ENCODE results near the gene RNF186. TPM values are rescaled to one million over a fixed set of nuclear protein-coding genes. Genes with fewer than 3 reads are reported as not detected.

RNF186 gene, protein sequence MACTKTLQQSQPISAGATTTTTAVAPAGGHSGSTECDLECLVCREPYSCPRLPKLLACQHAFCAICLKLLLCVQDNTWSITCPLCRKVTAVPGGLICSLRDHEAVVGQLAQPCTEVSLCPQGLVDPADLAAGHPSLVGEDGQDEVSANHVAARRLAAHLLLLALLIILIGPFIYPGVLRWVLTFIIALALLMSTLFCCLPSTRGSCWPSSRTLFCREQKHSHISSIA
- total RNA-seq (not detected), polyA plus RNA-seq (not detected)
- long read RNA-seq, donor 1 = 0 reads
- long read RNA-seq, donor 2 = 0 reads
- long read RNA-seq, donor 3, partial matches to known transcripts = 0 of 1 reads
- long read RNA-seq, donor 3, other reads (novel, unspliced or antisense) = 0 of 1 reads
- long read RNA-seq, donor 4 = 0 reads
- long read RNA-seq, donor 5 = 0 reads

DNA sequence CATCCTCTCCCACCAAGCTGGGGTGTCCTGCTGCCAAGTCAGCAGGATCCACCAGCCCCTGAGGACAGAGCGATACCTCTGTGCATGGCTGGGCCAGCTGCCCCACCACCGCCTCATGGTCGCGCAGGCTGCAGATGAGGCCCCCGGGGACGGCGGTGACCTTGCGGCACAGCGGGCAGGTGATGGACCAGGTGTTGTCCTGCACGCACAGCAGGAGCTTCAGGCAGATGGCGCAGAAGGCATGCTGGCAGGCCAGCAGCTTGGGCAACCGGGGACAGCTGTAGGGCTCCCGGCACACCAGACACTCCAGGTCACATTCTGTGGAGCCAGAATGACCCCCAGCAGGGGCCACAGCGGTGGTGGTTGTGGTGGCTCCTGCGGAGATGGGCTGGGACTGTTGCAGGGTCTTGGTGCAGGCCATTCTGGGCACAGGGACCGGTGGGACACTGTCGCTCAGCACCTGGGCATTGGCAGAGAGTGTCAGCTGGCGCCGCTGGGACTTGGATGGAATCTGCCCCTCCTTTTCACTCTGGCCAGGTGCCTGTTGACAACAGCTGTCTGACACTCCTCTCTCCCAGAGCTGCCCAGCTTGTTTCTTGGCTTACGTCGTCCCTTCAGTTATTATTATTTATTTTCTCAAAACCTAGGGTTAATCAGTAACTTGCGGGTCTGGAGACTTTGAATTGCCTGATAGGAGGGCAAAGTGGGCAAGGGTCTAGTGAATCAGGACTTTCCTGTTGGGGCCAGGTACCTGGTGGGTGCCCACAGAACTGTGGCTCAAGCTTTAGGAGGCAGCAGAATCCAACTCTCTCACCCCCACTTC lies at the start of gene RNF186:
RNF186 (minus strand) TSS at position 603 of the 823 bp plus-strand sequence; CDS start at position 421, 182 bp downstream.
- TF ChIP-seq, protein P1, sequence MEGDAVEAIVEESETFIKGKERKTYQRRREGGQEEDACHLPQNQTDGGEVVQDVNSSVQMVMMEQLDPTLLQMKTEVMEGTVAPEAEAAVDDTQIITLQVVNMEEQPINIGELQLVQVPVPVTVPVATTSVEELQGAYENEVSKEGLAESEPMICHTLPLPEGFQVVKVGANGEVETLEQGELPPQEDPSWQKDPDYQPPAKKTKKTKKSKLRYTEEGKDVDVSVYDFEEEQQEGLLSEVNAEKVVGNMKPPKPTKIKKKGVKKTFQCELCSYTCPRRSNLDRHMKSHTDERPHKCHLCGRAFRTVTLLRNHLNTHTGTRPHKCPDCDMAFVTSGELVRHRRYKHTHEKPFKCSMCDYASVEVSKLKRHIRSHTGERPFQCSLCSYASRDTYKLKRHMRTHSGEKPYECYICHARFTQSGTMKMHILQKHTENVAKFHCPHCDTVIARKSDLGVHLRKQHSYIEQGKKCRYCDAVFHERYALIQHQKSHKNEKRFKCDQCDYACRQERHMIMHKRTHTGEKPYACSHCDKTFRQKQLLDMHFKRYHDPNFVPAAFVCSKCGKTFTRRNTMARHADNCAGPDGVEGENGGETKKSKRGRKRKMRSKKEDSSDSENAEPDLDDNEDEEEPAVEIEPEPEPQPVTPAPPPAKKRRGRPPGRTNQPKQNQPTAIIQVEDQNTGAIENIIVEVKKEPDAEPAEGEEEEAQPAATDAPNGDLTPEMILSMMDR (IDR thresholded peaks at IDR 0.05; ENCODE audit: control extremely low read depth, extremely low read depth) = no peak
- H3K9me3 ChIP-seq (ENCODE audit: control insufficient read depth in 4 of 4, insufficient read depth in 3 of 4, low read length in 3 of 4) = no peaks in the 10 kb centered on the region
- no peak within 1 kb of the TSS for H3K4me3 ChIP-seq
- ATAC-seq (ENCODE audit: insufficient read depth, low FRiP score) = no peak
- no peak within 1 kb of the TSS for H3K9ac ChIP-seq (ENCODE audit: insufficient read depth in 1 of 2, low read length in 2 of 2)
- peaks cover 0 to 6% (median 3%) of the 10 kb centered on the region in 5 donors for H3K4me1 ChIP-seq (ENCODE audit: control insufficient read depth in 5 of 5, insufficient read depth in 5 of 5, low read length in 5 of 5)
- H3K36me3 ChIP-seq (ENCODE audit: control insufficient read depth in 4 of 4, insufficient read depth in 4 of 4, low read length in 4 of 4) = no peaks in the 10 kb centered on the region
- H3K27me3 ChIP-seq (ENCODE audit: control insufficient read depth in 3 of 3, insufficient read depth in 3 of 3, low read length in 2 of 3) = no peaks in the 10 kb centered on the region
- peak; percentile 67 to 85 (median 68) for DNase-seq
- no peak within 1 kb of the TSS for H3K27ac ChIP-seq (ENCODE audit: low read depth in 1 of 2, low read length in 1 of 2)
- WGBS, 2 donors = 81 to 86% methylated on average over 22 of the region's 22 CpGs

DNA sequence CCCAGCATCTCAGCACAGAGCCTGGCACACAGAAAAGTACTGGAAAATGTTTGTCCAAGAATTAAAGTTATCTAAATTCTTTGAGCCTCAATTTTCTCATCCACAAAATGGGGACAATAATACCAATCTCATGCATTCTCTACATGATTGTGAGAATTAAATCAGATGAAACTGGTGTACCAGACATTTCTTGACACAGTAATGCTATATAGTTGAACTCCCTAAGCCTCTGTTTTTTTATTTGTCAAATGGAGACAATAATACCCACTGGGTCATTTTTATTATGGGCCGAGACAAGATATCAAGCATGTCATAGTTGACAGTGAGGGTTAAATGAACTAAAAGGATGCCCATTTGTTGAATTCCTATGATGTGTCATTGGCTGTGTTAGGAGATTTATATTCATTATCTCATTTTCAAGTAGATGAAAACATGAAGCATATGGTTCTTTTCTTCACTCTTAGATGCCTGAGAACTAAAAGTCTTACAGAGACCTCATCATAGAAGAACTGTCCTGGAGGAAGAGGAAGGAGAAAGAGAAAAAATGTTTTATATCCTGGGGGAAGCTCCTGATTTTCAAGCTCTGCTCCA lies 49.6 kb upstream of the RNF186 start:
- 77 to 96% methylated on average over 1 of the region's 1 CpG for WGBS, 2 donors
- no peak for DNase-seq
- Histone ChIP-seq H3K36me3 (ENCODE audit: control insufficient read depth in 4 of 4, insufficient read depth in 4 of 4, low read length in 4 of 4) (no peaks in the 10 kb centered on the region), H3K4me3 (no peak overlapping the region), H3K4me1 (ENCODE audit: control insufficient read depth in 5 of 5, insufficient read depth in 5 of 5, low read length in 5 of 5) (no peaks in the 10 kb centered on the region), H3K27me3 (ENCODE audit: control insufficient read depth in 3 of 3, insufficient read depth in 3 of 3, low read length in 2 of 3) (peaks cover 0 to 3% (median 0%) of the 10 kb centered on the region in 3 donors), H3K9me3 (ENCODE audit: control insufficient read depth in 4 of 4, insufficient read depth in 3 of 4, low read length in 3 of 4) (peaks cover 0 to 8% (median 1%) of the 10 kb centered on the region in 4 donors), H3K9ac (ENCODE audit: insufficient read depth in 1 of 2, low read length in 2 of 2) (no peak overlapping the region), H3K27ac (ENCODE audit: low read depth in 1 of 2, low read length in 1 of 2) (no peak overlapping the region)
- TF ChIP-seq, protein P1 (IDR thresholded peaks at IDR 0.05; ENCODE audit: control extremely low read depth, extremely low read depth) = no peak
- no peak for ATAC-seq (ENCODE audit: insufficient read depth, low FRiP score)

DNA sequence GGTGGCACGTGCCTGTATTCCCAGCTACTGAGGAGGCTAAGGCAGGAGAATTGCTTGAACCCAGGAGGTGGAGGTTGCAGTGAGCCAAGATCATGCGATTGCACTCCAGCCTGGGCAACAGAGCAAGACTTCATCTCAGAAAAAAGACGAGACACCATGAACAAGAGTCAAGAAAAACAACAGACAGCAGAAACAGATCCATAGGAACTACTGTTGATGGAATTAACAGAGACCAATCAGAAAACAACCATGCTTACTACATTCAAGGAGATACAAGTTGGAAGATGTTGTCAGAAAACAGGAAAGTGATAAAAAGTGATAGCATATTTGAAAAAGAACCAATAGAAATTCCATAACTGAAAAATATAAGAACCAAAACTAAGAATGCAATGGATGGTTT lies 47.9 kb upstream of the RNF186 start:
- TF ChIP-seq, protein P1 (IDR thresholded peaks at IDR 0.05; ENCODE audit: control extremely low read depth, extremely low read depth) = no peak
- Histone ChIP-seq H3K27ac (ENCODE audit: low read depth in 1 of 2, low read length in 1 of 2) (no peak overlapping the region), H3K4me3 (no peak overlapping the region), H3K27me3 (ENCODE audit: control insufficient read depth in 3 of 3, insufficient read depth in 3 of 3, low read length in 2 of 3) (peaks cover 0 to 3% (median 0%) of the 10 kb centered on the region in 3 donors), H3K4me1 (ENCODE audit: control insufficient read depth in 5 of 5, insufficient read depth in 5 of 5, low read length in 5 of 5) (no peaks in the 10 kb centered on the region), H3K9me3 (ENCODE audit: control insufficient read depth in 4 of 4, insufficient read depth in 3 of 4, low read length in 3 of 4) (peaks cover 0 to 8% (median 1%) of the 10 kb centered on the region in 4 donors), H3K9ac (ENCODE audit: insufficient read depth in 1 of 2, low read length in 2 of 2) (no peak overlapping the region), H3K36me3 (ENCODE audit: control insufficient read depth in 4 of 4, insufficient read depth in 4 of 4, low read length in 4 of 4) (no peaks in the 10 kb centered on the region)
- no peak for DNase-seq
- WGBS, 2 donors = 86 to 93% methylated on average over 3 of the region's 3 CpGs
- ATAC-seq (ENCODE audit: insufficient read depth, low FRiP score) = no peak
